HUES6 (cell line): ENCODE measurements around the gene IMMP1L.
A peak's percentile ranks its signal among the peaks of the same experiment; 100 is the strongest.

Experiments used
- H3K27ac ChIP-seq: 2 replicates; pipeline ENCODE4 v1.7.0; 2013; ENCODE audit warnings: low read depth, mild to moderate bottlenecking, low read length, inconsistent platforms
- H3K27me3 ChIP-seq: 2 replicates; pipeline ENCODE4 v1.6.1; 2013; ENCODE audit warnings: low read length; ENCODE audit not compliant: control insufficient read depth, insufficient read depth
- H3K36me3 ChIP-seq: 2 replicates; pipeline ENCODE4 v1.6.1; 2013; ENCODE audit warnings: low read length; ENCODE audit not compliant: control insufficient read depth, insufficient read depth
- H3K4me1 ChIP-seq: 2 replicates; pipeline ENCODE4 v1.6.1; 2013; ENCODE audit warnings: low read length; ENCODE audit not compliant: control insufficient read depth, insufficient read depth
- H3K4me3 ChIP-seq: 2 replicates; pipeline ENCODE4 v1.5.1; 2013; ENCODE audit warnings: low read depth, low read length
- H3K9ac ChIP-seq: one replicate; pipeline ENCODE4 v1.6.1; 2013; ENCODE audit warnings: mild to moderate bottlenecking, low read length
- H3K9me3 ChIP-seq: 2 replicates; pipeline ENCODE4 v1.6.1; 2013; ENCODE audit warnings: low read depth, low read length; ENCODE audit not compliant: control insufficient read depth, insufficient read depth

IMMP1L gene

DNA sequence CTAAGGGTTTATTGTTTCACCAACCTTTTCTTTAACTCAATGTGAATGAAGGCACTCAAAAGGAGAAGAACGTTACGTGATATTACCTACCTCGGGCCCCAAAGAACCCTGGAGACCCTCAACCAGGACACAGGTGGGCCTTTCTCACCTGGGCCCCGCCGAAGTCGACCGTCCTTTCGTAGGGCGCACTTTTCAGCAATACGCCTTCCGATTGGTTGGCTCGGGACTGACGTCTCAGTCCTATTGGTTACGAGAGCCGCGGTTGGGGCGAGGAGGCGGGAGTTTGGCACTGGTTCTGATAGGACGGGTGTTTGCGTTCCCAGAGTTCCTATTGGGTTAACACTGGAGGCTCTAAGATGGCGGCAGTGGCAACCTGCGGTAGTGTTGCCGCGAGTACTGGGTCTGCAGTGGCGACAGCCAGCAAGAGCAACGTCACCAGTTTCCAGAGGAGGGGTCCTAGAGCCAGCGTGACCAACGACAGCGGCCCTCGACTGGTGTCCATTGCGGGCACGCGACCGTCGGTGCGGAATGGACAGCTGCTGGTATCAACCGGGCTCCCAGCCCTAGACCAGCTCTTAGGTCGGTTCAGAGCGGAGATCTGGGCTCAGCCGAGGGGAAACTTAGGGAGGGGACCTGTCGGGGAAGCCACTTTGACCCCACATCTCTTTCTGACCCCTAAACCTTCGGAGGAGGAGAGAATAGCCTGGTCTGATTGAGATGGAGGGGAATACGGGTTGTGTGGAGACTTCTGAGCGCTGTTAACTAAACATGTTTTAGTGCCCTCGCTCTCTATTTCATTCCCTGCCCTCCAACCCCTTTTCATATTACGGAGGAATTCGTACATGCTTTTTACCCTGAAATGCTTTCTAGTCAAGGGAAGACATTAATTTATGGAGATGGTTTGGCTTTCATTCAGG is at the start of gene IMMP1L, which contains the start of gene ELP4:
Gene IMMP1L (minus strand): TSS at position 194 of the 917 bp plus-strand sequence. CDS start 46,346 bp downstream, outside the sequence.
Gene ELP4 (plus strand): TSS at position 339 of the 917 bp plus-strand sequence. CDS start 18 bp downstream, at position 357.
- no peaks in the 10 kb centered on the region for H3K27me3 ChIP-seq
- peaks cover 9% of the 10 kb centered on the region for H3K36me3 ChIP-seq
- H3K27ac ChIP-seq, result 0 out of 2 replicates have a peak within 1 kb of the TSS, but pooled peaks have one; percentile 5
- no peaks in the 10 kb centered on the region for H3K9me3 ChIP-seq
- peak within 1 kb of the TSS; percentile 82 for H3K9ac ChIP-seq
- peaks cover 9% of the 10 kb centered on the region; the same call in 1 of the 2 replicates for H3K4me1 ChIP-seq
- H3K4me3 ChIP-seq, result peak within 1 kb of the TSS; percentile 83

DNA sequence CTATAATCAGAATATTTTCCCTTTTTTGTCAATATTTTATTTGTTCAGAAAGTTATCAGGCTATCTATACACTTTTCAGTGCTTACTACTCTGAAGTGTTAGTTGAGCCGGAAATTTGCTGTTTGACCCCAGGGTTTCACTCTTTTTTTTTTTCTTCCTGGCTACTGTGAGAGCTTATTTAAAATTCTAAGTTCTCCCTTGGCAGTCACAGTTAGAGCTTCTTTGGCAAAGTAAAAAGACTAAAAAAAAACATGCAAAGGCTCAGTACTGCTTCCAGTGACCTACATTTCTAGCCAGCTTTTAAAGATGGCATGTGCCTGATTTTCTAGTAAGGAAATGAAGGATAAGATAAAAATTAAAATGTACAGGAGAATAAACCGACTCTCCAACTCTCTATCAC is 48.6 kb upstream of the IMMP1L start:
- Histone ChIP-seq H3K27ac (no peak overlapping the region), H3K9ac (no peak overlapping the region), H3K9me3 (peaks cover 4% of the 10 kb centered on the region), H3K4me1 (no peaks in the 10 kb centered on the region; the same call in 1 of the 2 replicates), H3K27me3 (no peaks in the 10 kb centered on the region), H3K36me3 (no peaks in the 10 kb centered on the region; the same call in 1 of the 2 replicates), H3K4me3 (no peak overlapping the region)

DNA sequence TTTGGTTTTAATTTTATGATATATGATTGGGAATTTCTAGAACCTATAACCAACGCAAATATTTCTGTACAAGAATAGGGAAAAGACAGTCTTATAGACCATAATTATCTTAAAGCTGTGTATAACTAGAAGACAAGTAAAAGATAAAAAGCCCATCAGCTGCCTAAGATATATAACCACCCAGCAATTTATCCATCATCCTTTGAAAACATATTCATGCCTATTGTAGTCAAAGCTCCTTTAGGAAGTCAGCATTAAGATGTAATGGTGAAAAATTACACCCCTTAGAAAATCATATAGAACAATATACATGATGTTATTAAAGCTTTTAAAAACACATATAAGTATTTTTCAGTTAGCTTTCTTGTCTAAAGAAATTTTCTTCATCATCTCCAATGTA is 46.5 kb upstream of the IMMP1L start:
- H3K36me3 ChIP-seq, result no peaks in the 10 kb centered on the region; the same call in 1 of the 2 replicates
- no peaks in the 10 kb centered on the region for H3K27me3 ChIP-seq
- H3K4me1 ChIP-seq, result no peaks in the 10 kb centered on the region; the same call in 1 of the 2 replicates
- no peak overlapping the region for H3K27ac ChIP-seq
- no peak overlapping the region for H3K4me3 ChIP-seq
- peaks cover 4% of the 10 kb centered on the region for H3K9me3 ChIP-seq
- H3K9ac ChIP-seq, result no peak overlapping the region

- Histone ChIP-seq H3K9me3 (peaks cover 9% of the 10 kb centered on the region; the same call in 1 of the 2 replicates), H3K27ac (no peak overlapping the region), H3K9ac (no peak overlapping the region), H3K4me3 (no peak overlapping the region), H3K36me3 (peaks cover 8% of the 10 kb centered on the region; the same call in 1 of the 2 replicates), H3K4me1 (no peaks in the 10 kb centered on the region), H3K27me3 (no peaks in the 10 kb centered on the region)
Measured at GRCh38 chr11:31542862-31543261, 33.4 kb upstream of the IMMP1L start.

DNA sequence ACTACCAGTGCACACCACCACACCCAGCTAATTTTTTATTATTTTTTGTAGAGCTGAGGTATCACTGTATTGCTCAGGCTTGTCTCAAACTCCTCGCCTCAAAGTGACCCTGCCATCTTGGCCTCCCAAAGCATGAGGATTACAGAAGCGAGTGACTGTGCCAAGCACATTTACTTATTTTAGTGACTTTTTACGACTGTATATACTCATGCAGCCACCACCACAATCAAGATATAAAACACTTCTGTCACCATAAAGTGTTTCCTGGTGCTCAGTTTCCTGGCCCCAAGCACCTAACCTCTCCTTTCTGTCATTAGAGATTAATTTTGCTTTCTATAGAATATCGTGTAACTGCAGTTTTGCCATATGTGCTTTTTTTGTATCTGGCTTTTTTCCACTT is 26.1 kb upstream of the IMMP1L start:
- Histone ChIP-seq H3K4me1 (no peaks in the 10 kb centered on the region), H3K9me3 (no peaks in the 10 kb centered on the region), H3K4me3 (no peak overlapping the region), H3K9ac (no peak overlapping the region), H3K36me3 (no peaks in the 10 kb centered on the region), H3K27me3 (no peaks in the 10 kb centered on the region), H3K27ac (no peak overlapping the region)

DNA sequence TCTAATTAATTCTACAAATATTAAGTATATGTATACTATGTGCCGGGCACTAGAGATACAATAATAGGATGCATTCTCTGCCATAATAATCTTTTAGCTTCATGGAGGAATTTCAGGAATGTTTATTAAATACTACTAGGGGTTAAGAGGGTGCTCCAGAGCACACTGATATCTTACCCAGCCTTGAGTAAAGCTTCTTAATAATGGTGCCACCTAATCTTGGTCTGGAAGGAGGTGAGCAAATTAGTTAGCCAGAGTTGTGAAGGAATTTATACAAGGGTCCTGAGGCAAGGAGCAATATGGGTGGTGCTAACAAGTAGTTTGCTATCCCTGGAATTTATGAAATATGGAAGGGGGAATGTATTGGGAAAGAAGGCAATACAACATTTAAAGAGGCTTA is 21.9 kb upstream of the IMMP1L start:
- H3K27me3 ChIP-seq, result no peaks in the 10 kb centered on the region

DNA sequence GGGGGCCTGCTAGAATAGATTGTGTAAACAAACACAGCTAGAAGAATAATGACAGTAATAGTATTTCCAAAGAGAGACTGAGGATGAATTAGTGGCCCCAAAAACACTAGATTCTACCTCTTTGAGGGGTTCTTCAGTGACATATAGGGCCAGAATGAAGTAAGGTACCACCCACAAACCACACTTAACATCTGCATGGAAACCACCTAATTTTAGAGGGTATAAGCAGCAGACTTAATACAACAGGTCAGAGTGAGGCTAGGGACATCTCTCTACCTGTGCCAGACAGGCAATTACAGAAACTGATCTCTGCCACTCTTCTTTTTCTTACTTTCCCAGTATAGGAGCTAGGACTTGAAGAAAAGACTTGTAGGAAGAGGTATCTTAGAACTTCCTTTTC is 20.3 kb upstream of the IMMP1L start:
- Histone ChIP-seq H3K9ac (no peak overlapping the region), H3K27ac (no peak overlapping the region), H3K9me3 (no peaks in the 10 kb centered on the region), H3K4me3 (no peak overlapping the region), H3K27me3 (no peaks in the 10 kb centered on the region), H3K36me3 (no peaks in the 10 kb centered on the region), H3K4me1 (no peaks in the 10 kb centered on the region)

More for the DNA sequence above, 21.9 kb upstream of the IMMP1L start:
- no peak overlapping the region for H3K4me3 ChIP-seq
- no peaks in the 10 kb centered on the region for H3K9me3 ChIP-seq
- H3K27ac ChIP-seq, result no peak overlapping the region
- H3K36me3 ChIP-seq, result no peaks in the 10 kb centered on the region
- H3K4me1 ChIP-seq, result no peaks in the 10 kb centered on the region
- no peak overlapping the region for H3K9ac ChIP-seq

GRCh38 chr11:31529189-31529588 is 19.8 kb upstream of the IMMP1L start:
- Histone ChIP-seq H3K4me1 (no peaks in the 10 kb centered on the region), H3K9ac (no peak overlapping the region), H3K4me3 (no peak overlapping the region), H3K27ac (no peak overlapping the region), H3K36me3 (no peaks in the 10 kb centered on the region), H3K9me3 (no peaks in the 10 kb centered on the region), H3K27me3 (no peaks in the 10 kb centered on the region)

DNA sequence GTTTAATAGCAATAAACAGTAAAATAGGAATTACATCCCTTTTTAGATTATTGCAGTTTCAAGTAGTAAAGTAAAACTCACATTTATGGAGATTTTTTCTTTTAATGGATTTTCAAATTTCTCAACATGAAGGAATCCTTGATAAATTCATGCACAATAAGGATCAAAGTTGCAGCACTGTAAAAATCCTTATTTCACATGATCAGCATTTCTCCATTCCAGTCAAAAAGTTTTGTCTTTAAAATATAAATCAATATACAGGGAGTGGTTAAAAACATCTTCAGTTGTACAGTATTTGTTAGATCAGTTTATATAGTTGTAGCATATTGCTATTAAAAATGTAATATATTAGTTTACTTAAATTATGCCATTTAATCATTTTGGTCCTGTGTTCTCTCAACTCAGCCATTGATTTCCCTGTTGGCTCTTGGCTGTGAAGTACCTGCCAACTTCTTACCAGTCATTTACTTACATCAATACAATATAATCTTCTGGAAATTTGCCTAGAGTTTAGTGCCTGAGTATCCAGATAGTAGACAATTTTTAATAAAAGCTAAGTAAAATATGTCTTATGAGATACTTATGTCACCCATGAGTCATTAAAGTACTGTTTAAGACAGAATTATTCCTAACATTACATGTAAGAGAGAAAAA is 12.2 kb upstream of the IMMP1L start:
- no peaks in the 10 kb centered on the region for H3K27me3 ChIP-seq
- H3K4me3 ChIP-seq, result no peak overlapping the region
- H3K4me1 ChIP-seq, result no peaks in the 10 kb centered on the region
- H3K36me3 ChIP-seq, result no peaks in the 10 kb centered on the region
- no peak overlapping the region for H3K27ac ChIP-seq
- no peaks in the 10 kb centered on the region for H3K9me3 ChIP-seq
- no peak overlapping the region for H3K9ac ChIP-seq

- Histone ChIP-seq H3K27ac (no peak overlapping the region), H3K36me3 (no peaks in the 10 kb centered on the region), H3K9ac (no peak overlapping the region)
Measured at GRCh38 chr11:31512117-31512516, 2.7 kb upstream of the IMMP1L start.

DNA sequence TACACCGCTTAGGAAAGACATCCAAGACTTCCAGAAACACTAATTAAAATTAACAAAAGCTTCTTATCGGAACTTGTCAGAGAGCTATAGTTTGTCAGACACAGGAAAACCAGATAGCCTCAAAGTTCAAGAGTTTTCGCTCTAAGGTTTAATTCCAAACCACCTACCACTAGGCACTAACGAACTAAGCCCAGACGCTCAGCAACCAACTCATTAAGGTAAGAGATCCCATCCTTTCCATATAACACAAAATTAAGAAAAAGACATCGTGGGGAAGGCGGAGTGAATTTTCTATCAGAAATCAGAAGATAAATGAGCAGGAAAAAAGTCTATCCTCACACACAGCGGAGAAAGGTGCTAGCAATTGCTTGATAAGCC is 382 bp downstream of the IMMP1L start:
- Histone ChIP-seq H3K27ac (no peak overlapping the region), H3K9ac (peak overlapping the region; percentile 82), H3K36me3 (peaks cover 14% of the 10 kb centered on the region), H3K4me3 (peak overlapping the region; percentile 83), H3K27me3 (no peaks in the 10 kb centered on the region), H3K4me1 (peaks cover 9% of the 10 kb centered on the region; the same call in 1 of the 2 replicates), H3K9me3 (no peaks in the 10 kb centered on the region)

More at GRCh38 chr11:31512117-31512516, 2.7 kb upstream of the IMMP1L start:
- Histone ChIP-seq H3K4me3 (no peak overlapping the region), H3K27me3 (no peaks in the 10 kb centered on the region), H3K9me3 (no peaks in the 10 kb centered on the region), H3K4me1 (peaks cover 9% of the 10 kb centered on the region; the same call in 1 of the 2 replicates)
